GM18868 (cell line): Measurements from ENCODE around the gene RBBP7.

Experiments used
- ATAC-seq: cut with Tn5 transposase; IDR thresholded peaks from one replicate; pipeline ENCODE4 v1.9.1; 2021; ENCODE audit warnings: mild to moderate bottlenecking, moderate library complexity; ENCODE audit not compliant: unreplicated experiment

Gene RBBP7

GRCh38 chrX:16870095-16870861 is at the start of gene RBBP7:
TSS of gene RBBP7 (minus strand) at chrX:16870362. CDS start at chrX:16870053, 309 bp downstream.
- peak; percentile 71 for ATAC-seq

GRCh38 chrX:16918979-16919378 is 48.8 kb upstream of the RBBP7 start:
- ATAC-seq = no peak

- ATAC-seq = no peak
Observed at GRCh38 chrX:16917120-16917519, 47.0 kb upstream of the RBBP7 start.

GRCh38 chrX:16916561-16916960 is 46.4 kb upstream of the RBBP7 start:
- no peak for ATAC-seq

GRCh38 chrX:16914058-16914457 is 43.9 kb upstream of the RBBP7 start:
- no peak for ATAC-seq

GRCh38 chrX:16910376-16910775 is 40.2 kb upstream of the RBBP7 start:
- ATAC-seq = no peak

DNA sequence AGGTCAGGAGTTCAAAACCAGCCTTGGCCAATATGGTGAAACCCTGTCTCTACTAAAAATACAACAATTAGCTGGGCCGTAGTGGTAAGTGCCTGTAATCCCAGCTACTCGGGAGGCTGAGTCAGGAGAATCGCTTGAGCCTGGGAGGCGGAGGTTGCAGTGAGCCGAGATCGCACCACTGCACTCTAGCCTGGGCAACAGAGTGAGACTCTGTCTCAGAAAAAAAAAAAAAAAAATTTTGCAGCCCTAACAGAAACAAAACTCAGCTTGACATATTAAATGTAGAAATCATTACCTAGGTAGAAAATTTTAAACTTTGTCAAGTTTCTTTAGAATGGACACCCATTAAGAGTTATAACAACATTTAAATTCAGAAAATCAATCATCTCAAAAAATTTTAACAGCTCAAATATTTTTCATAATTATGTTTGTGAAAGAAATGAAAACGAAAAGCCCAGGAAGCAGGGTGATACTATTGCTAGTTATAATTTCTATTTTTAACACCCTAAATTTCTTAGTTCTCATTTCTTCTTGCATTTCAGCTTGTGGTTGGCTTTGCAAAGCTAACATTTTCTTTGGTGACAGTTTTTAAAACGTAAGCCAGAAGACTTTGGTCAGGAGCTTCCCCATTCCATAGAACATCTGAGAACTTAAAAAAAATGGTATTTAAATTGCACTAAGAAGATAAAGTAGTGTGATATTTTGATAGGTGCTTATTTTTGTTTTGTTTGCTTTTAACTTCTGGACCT is 33.3 kb upstream of the RBBP7 start:
- ATAC-seq = peak; percentile 68

DNA sequence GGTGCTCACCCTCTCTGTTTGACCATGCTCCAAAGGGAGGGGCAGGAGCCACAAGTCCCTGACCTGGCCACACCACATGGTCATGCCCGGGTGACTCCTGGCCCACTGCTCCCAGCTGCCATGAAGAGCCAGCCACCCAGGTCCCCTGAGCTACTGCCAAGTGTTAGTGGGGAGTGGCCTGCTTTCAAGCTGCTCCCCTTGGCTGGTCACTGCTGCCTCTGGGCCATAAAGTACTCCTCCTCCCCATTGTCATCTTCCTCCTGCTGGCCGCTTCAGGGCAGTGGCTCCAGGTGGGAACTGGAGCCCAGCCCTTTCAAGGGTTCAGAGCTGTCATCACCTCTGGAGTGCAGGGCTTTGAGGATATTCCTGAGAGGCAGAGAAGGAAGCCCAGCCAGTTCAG is 27.3 kb upstream of the RBBP7 start:
- no peak for ATAC-seq

DNA sequence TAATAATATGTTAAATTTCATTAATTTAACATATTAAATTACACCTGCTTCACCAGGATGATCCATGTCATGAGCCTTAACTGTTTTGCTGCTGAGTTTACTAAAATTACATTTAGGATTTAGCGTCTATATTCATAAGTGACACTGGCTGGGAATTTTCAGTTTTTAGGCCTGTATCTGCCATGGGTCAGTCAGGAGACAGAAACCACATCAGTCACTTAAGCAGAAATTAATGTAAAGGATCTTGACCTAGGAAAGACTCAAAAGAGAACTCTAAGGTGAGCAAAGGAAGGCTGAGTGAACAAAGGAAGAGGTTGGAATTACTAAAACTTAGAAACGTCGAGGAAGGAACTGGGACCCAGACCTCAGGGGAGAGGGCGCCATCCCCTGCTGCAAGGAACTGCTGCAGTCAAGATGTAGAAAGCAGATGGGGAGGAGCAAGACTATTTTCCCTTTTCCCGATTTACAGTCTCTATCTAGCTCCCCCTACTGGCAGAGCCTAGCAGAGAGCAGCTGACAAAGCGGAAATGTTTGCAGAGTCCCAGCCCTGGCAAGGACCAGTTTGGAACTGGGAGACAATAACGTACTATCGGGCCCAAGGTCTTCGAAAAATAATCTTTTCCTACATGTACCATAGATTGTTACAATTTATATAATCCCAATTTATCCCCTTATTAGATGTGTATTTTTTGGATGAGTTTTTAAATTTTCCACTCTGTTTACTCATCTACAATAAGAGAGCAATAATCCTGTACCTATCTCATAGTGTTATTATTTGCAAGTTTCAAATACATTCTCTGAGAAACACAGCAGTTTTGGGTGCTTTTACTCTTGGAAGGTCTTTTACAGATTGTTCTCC is 22.6 kb upstream of the RBBP7 start:
- peak; percentile 89 for ATAC-seq

- ATAC-seq = no peak
Observed at GRCh38 chrX:16885628-16886027, 15.5 kb upstream of the RBBP7 start.

GRCh38 chrX:16883487-16883804 is 13.3 kb upstream of the RBBP7 start:
- ATAC-seq = no peak

- peak; percentile 76 for ATAC-seq
Observed at GRCh38 chrX:16882702-16883486, 12.7 kb upstream of the RBBP7 start.

- ATAC-seq = peak; percentile 58
Observed at GRCh38 chrX:16882169-16882568, 12.0 kb upstream of the RBBP7 start.

GRCh38 chrX:16876696-16877095 is 6.5 kb upstream of the RBBP7 start:
- no peak for ATAC-seq

- no peak for ATAC-seq
Observed at GRCh38 chrX:16874458-16875095, 4.4 kb upstream of the RBBP7 start.

DNA sequence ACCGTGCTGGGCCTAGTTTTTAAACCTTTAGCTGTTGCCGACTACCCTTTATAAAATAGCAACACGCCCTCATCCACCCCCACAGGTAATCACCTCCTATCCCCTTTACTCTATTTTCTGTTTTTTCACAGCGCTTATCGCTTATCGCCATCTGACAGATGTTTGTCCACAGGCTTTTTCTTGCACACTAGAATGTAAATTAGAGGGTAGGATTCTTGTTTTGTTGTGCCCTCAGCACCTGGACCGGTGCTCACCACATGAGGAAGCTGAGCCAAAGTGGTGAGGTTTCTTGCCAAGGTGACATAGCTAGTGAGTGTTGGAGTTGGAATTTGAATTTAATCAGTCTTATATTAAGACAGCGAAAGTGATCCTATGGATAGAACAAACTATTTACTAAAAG is 2.9 kb upstream of the RBBP7 start:
- ATAC-seq = no peak

DNA sequence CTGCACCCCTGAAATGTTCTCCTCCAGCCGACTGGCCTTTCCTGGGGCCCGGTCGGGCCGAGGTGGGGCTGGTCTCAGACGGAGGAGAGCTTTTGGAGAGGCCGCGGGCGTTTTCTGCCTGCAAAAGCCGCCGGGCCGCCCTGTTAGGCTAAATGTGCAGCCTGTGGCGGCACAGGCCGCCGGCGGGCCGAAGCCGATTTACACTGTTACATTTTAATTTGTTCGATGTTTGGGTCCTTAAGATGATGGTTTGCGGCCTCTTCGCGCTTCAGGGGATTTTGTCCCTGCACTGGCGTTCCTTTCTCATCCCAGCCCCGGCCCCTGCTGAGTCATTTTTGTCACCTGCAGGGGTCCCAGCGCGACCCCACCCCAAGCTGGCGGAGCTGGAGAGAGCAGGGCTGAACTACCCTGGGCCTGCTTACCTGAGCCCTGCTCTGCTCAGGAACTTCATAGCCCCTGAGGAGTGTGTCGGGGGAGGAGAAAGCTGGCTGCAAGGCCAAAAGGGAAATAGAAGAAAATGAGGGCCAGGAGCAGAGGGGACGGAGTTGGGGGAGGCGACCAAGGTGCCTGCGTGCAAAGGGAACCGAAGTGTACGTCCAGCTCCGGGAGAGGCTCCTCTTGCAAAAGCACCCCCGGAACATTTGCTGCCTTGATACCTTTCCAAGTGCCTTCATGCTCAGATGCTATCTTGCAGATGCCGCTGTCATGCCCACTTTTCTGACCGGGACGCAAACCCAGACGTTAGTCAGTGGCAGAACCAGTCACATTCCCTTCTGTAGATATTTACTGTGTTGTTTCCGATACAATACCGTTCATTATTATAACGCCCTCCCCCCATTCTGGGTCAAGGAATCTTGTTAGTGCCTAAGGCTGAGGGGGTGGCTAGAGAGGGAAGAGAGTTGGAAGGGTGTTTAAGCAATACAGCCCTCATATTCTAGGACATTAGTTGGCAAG is 977 bp upstream of the RBBP7 start:
- no peak for ATAC-seq

DNA sequence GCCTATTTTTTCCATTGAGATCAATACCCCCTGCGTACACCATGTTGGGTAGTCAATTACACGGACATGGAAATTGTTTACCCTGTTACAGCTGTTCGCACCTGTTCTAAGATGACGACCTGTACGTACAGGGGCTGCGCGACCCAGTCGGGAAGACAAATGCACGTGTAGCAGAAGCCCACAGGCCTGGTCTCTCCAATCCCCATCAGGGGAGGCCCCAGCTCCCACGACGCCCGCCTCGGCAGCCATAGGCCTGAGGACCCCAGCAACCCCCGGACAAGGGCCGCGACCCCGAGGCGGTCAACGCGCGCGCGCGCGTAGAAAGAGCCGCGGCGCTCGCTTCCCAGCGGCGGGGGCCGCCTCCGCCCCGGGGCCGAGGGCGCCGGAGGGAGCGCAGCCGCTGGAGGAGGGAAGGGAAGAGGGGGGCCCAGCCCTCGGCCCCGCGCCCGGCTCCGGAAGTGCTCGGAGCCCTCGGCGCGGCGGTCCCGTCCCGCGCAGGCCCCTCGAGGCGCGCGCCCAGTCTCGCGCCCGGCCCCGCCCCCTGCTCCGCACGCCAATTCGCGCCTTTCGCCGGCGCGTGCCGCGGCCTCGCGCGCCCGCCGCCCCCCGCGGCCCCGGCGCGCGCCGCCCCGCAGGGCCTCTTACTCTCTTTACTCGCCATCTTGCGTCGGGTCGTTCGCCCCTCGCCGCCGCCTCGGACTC is 618 bp downstream of the RBBP7 start:
- peak; percentile 53 for ATAC-seq

- ATAC-seq = no peak
Observed at GRCh38 chrX:16868920-16869319, 1.2 kb downstream of the RBBP7 start.
